Type B pancreatic cell (in vitro differentiated cells): ENCODE results near the gene PSMG1. TPM values are rescaled to one million over a fixed set of nuclear protein-coding genes. Genes with fewer than 3 reads are reported as not detected.

Source experiments
- DNase-seq: peaks from one replicate; pipeline ENCODE4 v3.0.0; 2021; ENCODE audit warnings: mixed read lengths; ENCODE audit not compliant: unreplicated experiment; ENCODE audit errors: extremely low spot score
- H3K27ac Mint-ChIP-seq: 2 replicates; pipeline ENCODE4 v1.8.0; 2021; ENCODE audit warnings: mild to moderate bottlenecking, mixed read lengths
- H3K27me3 Mint-ChIP-seq: 2 replicates; pipeline ENCODE4 v1.8.0; 2021; ENCODE audit warnings: mixed read lengths
- H3K36me3 Mint-ChIP-seq: 2 replicates; pipeline ENCODE4 v1.8.0; 2021; ENCODE audit warnings: mixed read lengths
- H3K4me1 Mint-ChIP-seq: one replicate; pipeline ENCODE4 v1.8.0; 2021; ENCODE audit warnings: mixed read lengths; ENCODE audit not compliant: unreplicated experiment
- H3K4me3 Mint-ChIP-seq: 2 replicates; pipeline ENCODE4 v1.8.0; 2021; ENCODE audit warnings: mild to moderate bottlenecking, mixed read lengths
- H3K9me3 Mint-ChIP-seq: 2 replicates; pipeline ENCODE4 v1.8.0; 2021; ENCODE audit warnings: mixed read lengths
- total RNA-seq: library from RNA; stranded (reverse); gene quantifications from 2 replicates; pipeline ENCODE4 v1.2.1, GENCODE V29; 2021; ENCODE audit warnings: low replicate concordance
- TF ChIP-seq, protein P1 (sequence below): fragments of 200-600 bp; sonication (generic); conservative IDR thresholded peaks from 2 replicates; pipeline ENCODE4 v1.5.0; 2021; ENCODE audit warnings: antibody characterized with exemption, mild to moderate bottlenecking

The PSMG1 gene
- total RNA-seq, 1 donor from 2014 or later: 60.6 TPM

DNA sequence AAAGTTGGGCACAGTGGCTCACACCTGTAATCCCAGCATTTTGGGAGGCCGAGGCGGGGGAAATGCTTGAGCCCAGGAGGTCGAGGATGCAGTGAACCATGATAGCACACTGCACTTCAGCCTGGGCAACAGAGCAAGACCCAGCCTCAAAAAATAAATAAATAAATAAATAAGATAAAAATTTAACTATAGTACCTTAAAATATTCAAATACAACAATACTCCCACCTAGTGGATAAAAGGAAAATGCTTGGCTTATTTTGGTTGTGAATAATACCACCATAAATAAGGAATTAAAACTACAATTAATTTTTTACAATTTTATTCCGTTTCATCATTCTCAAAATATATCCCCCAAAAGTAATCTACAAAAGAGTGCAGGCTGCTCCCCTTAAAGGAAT is 8.1 kb downstream of the PSMG1 start:
- Mint-ChIP-seq H3K27ac (no peak overlapping the region), H3K9me3 (no peaks in the 10 kb centered on the region), H3K36me3 (peaks cover 39% of the 10 kb centered on the region), H3K4me1 (peaks cover 8% of the 10 kb centered on the region), H3K4me3 (no peak overlapping the region), H3K27me3 (no peaks in the 10 kb centered on the region)
- no peak for DNase-seq
- TF ChIP-seq, protein P1, sequence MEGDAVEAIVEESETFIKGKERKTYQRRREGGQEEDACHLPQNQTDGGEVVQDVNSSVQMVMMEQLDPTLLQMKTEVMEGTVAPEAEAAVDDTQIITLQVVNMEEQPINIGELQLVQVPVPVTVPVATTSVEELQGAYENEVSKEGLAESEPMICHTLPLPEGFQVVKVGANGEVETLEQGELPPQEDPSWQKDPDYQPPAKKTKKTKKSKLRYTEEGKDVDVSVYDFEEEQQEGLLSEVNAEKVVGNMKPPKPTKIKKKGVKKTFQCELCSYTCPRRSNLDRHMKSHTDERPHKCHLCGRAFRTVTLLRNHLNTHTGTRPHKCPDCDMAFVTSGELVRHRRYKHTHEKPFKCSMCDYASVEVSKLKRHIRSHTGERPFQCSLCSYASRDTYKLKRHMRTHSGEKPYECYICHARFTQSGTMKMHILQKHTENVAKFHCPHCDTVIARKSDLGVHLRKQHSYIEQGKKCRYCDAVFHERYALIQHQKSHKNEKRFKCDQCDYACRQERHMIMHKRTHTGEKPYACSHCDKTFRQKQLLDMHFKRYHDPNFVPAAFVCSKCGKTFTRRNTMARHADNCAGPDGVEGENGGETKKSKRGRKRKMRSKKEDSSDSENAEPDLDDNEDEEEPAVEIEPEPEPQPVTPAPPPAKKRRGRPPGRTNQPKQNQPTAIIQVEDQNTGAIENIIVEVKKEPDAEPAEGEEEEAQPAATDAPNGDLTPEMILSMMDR: peak; percentile 81

- TF ChIP-seq, protein P1: no peak
- Mint-ChIP-seq H3K9me3 (no peaks in the 10 kb centered on the region), H3K27ac (peak overlapping the region; percentile 93), H3K36me3 (peaks cover 36% of the 10 kb centered on the region), H3K27me3 (no peaks in the 10 kb centered on the region), H3K4me3 (peak overlapping the region; percentile 35), H3K4me1 (peaks cover 8% of the 10 kb centered on the region)
- no peak for DNase-seq
These were observed 9.3 kb downstream of the PSMG1 start for GRCh38 chr21:39173716-39174680.

GRCh38 chr21:39169906-39170305 is 13.3 kb downstream of the PSMG1 start:
- no peak overlapping the region for H3K27ac Mint-ChIP-seq
- peaks cover 14% of the 10 kb centered on the region for H3K9me3 Mint-ChIP-seq
- no peak for DNase-seq
- H3K4me3 Mint-ChIP-seq: no peak overlapping the region
- peaks cover 38% of the 10 kb centered on the region for H3K36me3 Mint-ChIP-seq
- no peaks in the 10 kb centered on the region for H3K27me3 Mint-ChIP-seq
- no peaks in the 10 kb centered on the region for H3K4me1 Mint-ChIP-seq
- TF ChIP-seq, protein P1: no peak

DNA sequence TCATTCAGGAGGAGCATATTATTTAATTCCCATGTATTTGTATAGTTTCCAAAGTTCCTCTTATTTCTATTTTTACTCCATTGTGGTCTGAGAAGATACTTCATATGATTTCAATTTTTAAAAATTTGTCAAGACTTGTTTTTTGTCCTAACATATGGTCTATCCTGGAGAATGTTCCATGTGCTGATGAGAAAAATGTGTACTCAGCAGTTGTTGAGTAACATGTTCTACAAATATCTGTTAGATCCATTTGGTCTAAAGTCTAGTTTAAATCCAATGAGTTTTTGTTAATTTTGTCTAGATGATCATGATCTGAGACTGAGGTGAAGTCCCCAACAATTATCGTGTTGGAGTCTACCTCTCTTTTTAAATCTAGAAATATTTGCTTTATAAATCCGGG is 14.5 kb downstream of the PSMG1 start:
- H3K9me3 Mint-ChIP-seq: peaks cover 14% of the 10 kb centered on the region
- H3K27ac Mint-ChIP-seq: no peak overlapping the region
- no peak overlapping the region for H3K4me3 Mint-ChIP-seq
- H3K4me1 Mint-ChIP-seq: no peaks in the 10 kb centered on the region
- peaks cover 37% of the 10 kb centered on the region for H3K36me3 Mint-ChIP-seq
- no peak for DNase-seq
- H3K27me3 Mint-ChIP-seq: no peaks in the 10 kb centered on the region
- TF ChIP-seq, protein P1: no peak

DNA sequence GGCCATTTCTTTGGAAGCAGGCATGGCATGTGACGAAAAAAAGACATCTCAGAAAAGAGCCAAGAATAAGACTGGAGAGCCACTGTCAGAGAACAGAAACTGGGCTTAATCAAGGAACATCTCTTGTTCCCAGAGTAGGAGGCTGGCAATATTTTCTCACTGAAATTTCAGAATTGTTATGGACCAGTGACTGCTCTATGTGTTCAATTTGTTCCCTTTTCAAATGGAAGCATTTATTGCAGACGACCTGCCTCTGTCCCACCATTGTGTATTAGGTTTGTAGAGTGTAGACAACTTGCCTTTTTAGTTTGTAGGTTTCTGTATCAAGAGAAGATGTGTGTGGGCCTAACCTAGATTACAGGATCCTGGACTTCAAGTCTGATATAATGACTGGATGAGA is 18.7 kb downstream of the PSMG1 start:
- no peak overlapping the region for H3K4me3 Mint-ChIP-seq
- H3K4me1 Mint-ChIP-seq: no peaks in the 10 kb centered on the region
- H3K27me3 Mint-ChIP-seq: no peaks in the 10 kb centered on the region
- H3K27ac Mint-ChIP-seq: no peak overlapping the region
- TF ChIP-seq, protein P1: no peak
- H3K36me3 Mint-ChIP-seq: peaks cover 12% of the 10 kb centered on the region
- peaks cover 14% of the 10 kb centered on the region for H3K9me3 Mint-ChIP-seq
- DNase-seq: no peak
